Measurements from ENCODE around the gene TBC1D1.

Gene TBC1D1

GRCh38 chr4:38166768-38167167 is 275.9 kb downstream of the TBC1D1 start:
- no peaks in the 10 kb centered on the region for H4K20me1 ChIP-seq (ENCODE audit: insufficient read depth, low read length)
- H3K9ac ChIP-seq (ENCODE audit: low read length): no peak overlapping the region
- H2AFZ ChIP-seq (ENCODE audit: low read length): no peak overlapping the region
- no peaks in the 10 kb centered on the region; the same call in 1 of the 2 replicates for H3K36me3 ChIP-seq (ENCODE audit: insufficient read depth, low read length)
- H3K79me2 ChIP-seq (ENCODE audit: insufficient read depth, low read length): no peaks in the 10 kb centered on the region
- H3K9me2 ChIP-seq (ENCODE audit: low read depth, low read length): no peaks in the 10 kb centered on the region
- no peak overlapping the region for H3K27ac ChIP-seq (ENCODE audit: low read depth, low read length, poor library complexity, severe bottlenecking)
- peaks cover 5% of the 10 kb centered on the region; the same call in 1 of the 2 replicates for H3K27me3 ChIP-seq (ENCODE audit: insufficient read depth, low read length)
- TF ChIP-seq CTCF (IDR thresholded peaks at IDR 0.05; ENCODE audit: low read length) (no peak), EZH2 (IDR thresholded peaks at IDR 0.05; ENCODE audit: borderline replicate concordance, low read length) (no peak)
- no peak overlapping the region for H3K4me2 ChIP-seq (ENCODE audit: low read length)
- no peaks in the 10 kb centered on the region for H3F3A ChIP-seq (ENCODE audit: insufficient read depth, low read length)
- H3K4me1 ChIP-seq (ENCODE audit: insufficient read depth, low read length, severe bottlenecking): no peaks in the 10 kb centered on the region
- 0 out of 2 replicates have a peak, but pooled peaks cover 5% of the 10 kb centered on the region for H3K9me3 ChIP-seq (ENCODE audit: low read length)
- no peak overlapping the region for H3K4me3 ChIP-seq (ENCODE audit: low read depth, low read length, poor library complexity, severe bottlenecking)

GRCh38 chr4:38167973-38168372 is 277.1 kb downstream of the TBC1D1 start:
- TF ChIP-seq EZH2 (IDR thresholded peaks at IDR 0.05; ENCODE audit: borderline replicate concordance, low read length): no peak
- no peak for TF ChIP-seq CTCF (IDR thresholded peaks at IDR 0.05; ENCODE audit: low read length)
- Histone ChIP-seq H3K79me2 (ENCODE audit: insufficient read depth, low read length) (no peaks in the 10 kb centered on the region), H4K20me1 (ENCODE audit: insufficient read depth, low read length) (no peaks in the 10 kb centered on the region), H3F3A (ENCODE audit: insufficient read depth, low read length) (no peaks in the 10 kb centered on the region), H3K27ac (ENCODE audit: low read depth, low read length, poor library complexity, severe bottlenecking) (no peak overlapping the region), H3K9ac (ENCODE audit: low read length) (no peak overlapping the region), H3K4me2 (ENCODE audit: low read length) (no peak overlapping the region), H3K9me2 (ENCODE audit: low read depth, low read length) (no peaks in the 10 kb centered on the region), H3K9me3 (ENCODE audit: low read length) (0 out of 2 replicates have a peak, but pooled peaks cover 5% of the 10 kb centered on the region), H2AFZ (ENCODE audit: low read length) (no peak overlapping the region), H3K4me1 (ENCODE audit: insufficient read depth, low read length, severe bottlenecking) (no peaks in the 10 kb centered on the region), H3K36me3 (ENCODE audit: insufficient read depth, low read length) (no peaks in the 10 kb centered on the region; the same call in 1 of the 2 replicates), H3K4me3 (ENCODE audit: low read depth, low read length, poor library complexity, severe bottlenecking) (no peak overlapping the region), H3K27me3 (ENCODE audit: insufficient read depth, low read length) (peaks cover 5% of the 10 kb centered on the region; the same call in 1 of the 2 replicates)

GRCh38 chr4:38169524-38169923 is 278.6 kb downstream of the TBC1D1 start:
- 0 out of 2 replicates have a peak, but pooled peaks cover under 1% of the 10 kb centered on the region for H3K9me3 ChIP-seq (ENCODE audit: low read length)
- H3F3A ChIP-seq (ENCODE audit: insufficient read depth, low read length): no peaks in the 10 kb centered on the region
- TF ChIP-seq CTCF (IDR thresholded peaks at IDR 0.05; ENCODE audit: low read length) (no peak), EZH2 (IDR thresholded peaks at IDR 0.05; ENCODE audit: borderline replicate concordance, low read length) (no peak)
- no peaks in the 10 kb centered on the region for H3K79me2 ChIP-seq (ENCODE audit: insufficient read depth, low read length)
- H3K9me2 ChIP-seq (ENCODE audit: low read depth, low read length): no peaks in the 10 kb centered on the region
- no peaks in the 10 kb centered on the region for H4K20me1 ChIP-seq (ENCODE audit: insufficient read depth, low read length)
- no peaks in the 10 kb centered on the region; the same call in 1 of the 2 replicates for H3K27me3 ChIP-seq (ENCODE audit: insufficient read depth, low read length)
- H2AFZ ChIP-seq (ENCODE audit: low read length): no peak overlapping the region
- no peak overlapping the region for H3K4me2 ChIP-seq (ENCODE audit: low read length)
- H3K4me1 ChIP-seq (ENCODE audit: insufficient read depth, low read length, severe bottlenecking): no peaks in the 10 kb centered on the region
- no peak overlapping the region for H3K9ac ChIP-seq (ENCODE audit: low read length)
- no peak overlapping the region for H3K27ac ChIP-seq (ENCODE audit: low read depth, low read length, poor library complexity, severe bottlenecking)
- no peak overlapping the region for H3K4me3 ChIP-seq (ENCODE audit: low read depth, low read length, poor library complexity, severe bottlenecking)
- H3K36me3 ChIP-seq (ENCODE audit: insufficient read depth, low read length): no peaks in the 10 kb centered on the region; the same call in 1 of the 2 replicates
